NCI-H2029 treated with DMSO at 0.1 percent for 48 hours (cell line): ENCODE data around the gene LENG9.
A peak's percentile ranks its signal among the peaks of the same experiment; 100 is the strongest.
"Not testable (repeated sequence)": the region's sequence is repeated elsewhere in the genome, so short reads cannot be mapped to it uniquely, and the experiment has no call there.

Experiments used
- DNase-seq: peaks from one replicate; lab custom pipeline; 2025; lab: John Stamatoyannopoulos, UW

The LENG9 gene

GRCh38 chr19:54478677-54479266, 15.2 kb upstream of the LENG9 start:
- peak; percentile 46 for DNase-seq

- DNase-seq = no peak
These were observed 14.1 kb upstream of the LENG9 start for GRCh38 chr19:54477650-54478049.

GRCh38 chr19:54475706-54476105, 12.1 kb upstream of the LENG9 start:
- DNase-seq = no peak

GRCh38 chr19:54473892-54474372, 10.4 kb upstream of the LENG9 start:
- no peak for DNase-seq

- no peak for DNase-seq
These were observed 9.7 kb upstream of the LENG9 start, which contains the start of gene CDC42EP5 for GRCh38 chr19:54473071-54473891. Gene CDC42EP5, minus strand, starts transcription at chr19:54473296. Its CDS starts 7,749 bp downstream, at chr19:54465547.

GRCh38 chr19:54470991-54471782, 7.6 kb upstream of the LENG9 start:
- DNase-seq = no peak

- DNase-seq = no peak
These were observed 6.8 kb upstream of the LENG9 start for GRCh38 chr19:54470276-54470887.

- no peak for DNase-seq
These were observed 5.9 kb upstream of the LENG9 start for GRCh38 chr19:54469496-54469934.

GRCh38 chr19:54466110-54466480, 2.5 kb upstream of the LENG9 start:
- not testable (repeated sequence) for DNase-seq

- DNase-seq = no peak
These were observed 2.0 kb upstream of the LENG9 start for GRCh38 chr19:54465426-54466109.

- peak; percentile 77 for DNase-seq
These were observed 1.2 kb upstream of the LENG9 start for GRCh38 chr19:54464630-54465425.

- DNase-seq = peak; percentile 98
These were observed 559 bp upstream of the LENG9 start for GRCh38 chr19:54464044-54464629.

- DNase-seq = no peak
These were observed 685 bp downstream of the LENG9 start for GRCh38 chr19:54462655-54463530.

GRCh38 chr19:54462047-54462654, 1.4 kb downstream of the LENG9 start:
- no peak for DNase-seq

- no peak for DNase-seq
These were observed 2.0 kb downstream of the LENG9 start for GRCh38 chr19:54461613-54462012.

GRCh38 chr19:54461210-54461609, 2.4 kb downstream of the LENG9 start:
- DNase-seq = no peak

- DNase-seq = no peak
These were observed 3.2 kb downstream of the LENG9 start for GRCh38 chr19:54460230-54461005.
